Islet precursor cell (in vitro differentiated cells): ENCODE data around the gene VEGFB.

Source experiments
- DNase-seq: peaks from one replicate; pipeline ENCODE4 v3.0.0-alpha.2; 2018

VEGFB gene

GRCh38 chr11:64233913-64234586 is at the start of gene VEGFB:
Gene VEGFB (plus strand): TSS chr11:64234584. CDS start chr11:64234834, 250 bp downstream.
- peak; percentile 75 for DNase-seq

- no peak for DNase-seq
These were observed 49.1 kb upstream of the VEGFB start for GRCh38 chr11:64185175-64185692.

- DNase-seq, result peak; percentile 100
These were observed 48.5 kb upstream of the VEGFB start, which contains the start of gene STIP1 for GRCh38 chr11:64185693-64186491. Gene STIP1 (plus strand): TSS chr11:64186171. CDS start chr11:64186262, 91 bp downstream.

GRCh38 chr11:64186492-64187165 is 47.8 kb upstream of the VEGFB start:
- DNase-seq, result peak; percentile 57

GRCh38 chr11:64192434-64192833 is 42.0 kb upstream of the VEGFB start:
- no peak for DNase-seq

- no peak for DNase-seq
These were observed 37.8 kb upstream of the VEGFB start for GRCh38 chr11:64196626-64197025.

- no peak for DNase-seq
These were observed 35.9 kb upstream of the VEGFB start for GRCh38 chr11:64198511-64198910.

- DNase-seq, result no peak
These were observed 32.8 kb upstream of the VEGFB start for GRCh38 chr11:64201543-64201942.

- DNase-seq, result no peak
These were observed 31.4 kb upstream of the VEGFB start for GRCh38 chr11:64202992-64203391.

GRCh38 chr11:64203421-64204079 is 30.8 kb upstream of the VEGFB start:
- no peak for DNase-seq

GRCh38 chr11:64204080-64204440 is 30.3 kb upstream of the VEGFB start:
- DNase-seq, result no peak

GRCh38 chr11:64204464-64204989 is 29.9 kb upstream of the VEGFB start:
- peak; percentile 82 for DNase-seq

GRCh38 chr11:64206457-64207255 is 27.7 kb upstream of the VEGFB start, which contains the start of gene FERMT3:
Gene FERMT3 (plus strand): TSS chr11:64206721. CDS start chr11:64207365, 644 bp downstream.
- DNase-seq, result no peak

- DNase-seq, result peak; percentile 78
These were observed 26.9 kb upstream of the VEGFB start for GRCh38 chr11:64207256-64208085.

- DNase-seq, result peak; percentile 52
These were observed 26.1 kb upstream of the VEGFB start for GRCh38 chr11:64208086-64208795.

GRCh38 chr11:64208796-64209562 is 25.4 kb upstream of the VEGFB start:
- peak; percentile 52 for DNase-seq

GRCh38 chr11:64209563-64209843 is 24.9 kb upstream of the VEGFB start:
- DNase-seq, result no peak

- no peak for DNase-seq
These were observed 23.9 kb upstream of the VEGFB start for GRCh38 chr11:64210301-64211020.
